Astrocyte (in vitro differentiated cells and primary cell): Measurements from ENCODE around the gene AFF3. TPM values are rescaled to one million over a fixed set of nuclear protein-coding genes. Genes with fewer than 3 reads are reported as not detected.
A peak's percentile ranks its signal among the peaks of the same experiment; 100 is the strongest.

Experiments used
- DNase-seq: peaks from one replicate; pipeline ENCODE4 v3.0.0-alpha.2; 2010; ENCODE audit warnings: low read depth
- FAIRE-seq: peaks from 2 replicates; lab custom pipeline; 2011; peaks lifted over from hg19 to GRCh38; lab: Jason Lieb, UNC
- H2AFZ ChIP-seq: 2 replicates; pipeline ENCODE4 v1.6.0; 2012; ENCODE audit warnings: low read depth, low read length, inconsistent platforms
- H3K27ac ChIP-seq: 2 replicates; pipeline ENCODE4 v1.5.1; 2011; ENCODE audit warnings: low read depth, low read length, inconsistent platforms
- H3K27me3 ChIP-seq: 2 replicates; pipeline ENCODE4 v1.6.0; 2011; ENCODE audit warnings: low read length, inconsistent platforms; ENCODE audit not compliant: insufficient read depth
- H3K36me3 ChIP-seq: 2 replicates; pipeline ENCODE4 v1.5.1; 2011; ENCODE audit warnings: low read length, inconsistent platforms; ENCODE audit not compliant: insufficient read depth
- H3K4me1 ChIP-seq: 2 replicates; pipeline ENCODE4 v1.5.1; 2011; ENCODE audit warnings: low read length, inconsistent platforms; ENCODE audit not compliant: insufficient read depth
- H3K4me2 ChIP-seq: 2 replicates; pipeline ENCODE4 v1.6.0; 2012; ENCODE audit warnings: low read length, inconsistent platforms
- H3K4me3 ChIP-seq: 2 replicates; pipeline ENCODE4 v1.5.1; 2011; ENCODE audit warnings: low read depth, mild to moderate bottlenecking, low read length, inconsistent platforms; ENCODE audit not compliant: insufficient read depth
- H3K79me2 ChIP-seq: 2 replicates; pipeline ENCODE4 v1.6.0; 2012; ENCODE audit warnings: mild to moderate bottlenecking, low read length, inconsistent platforms; ENCODE audit not compliant: insufficient read depth
- H3K9ac ChIP-seq: 2 replicates; pipeline ENCODE4 v1.6.0; 2012; ENCODE audit warnings: mild to moderate bottlenecking, low read length, inconsistent platforms
- H3K9me3 ChIP-seq: 2 replicates; pipeline ENCODE4 v1.5.1; 2012; ENCODE audit warnings: low read depth, mild to moderate bottlenecking, low read length, inconsistent platforms; ENCODE audit not compliant: insufficient read depth
- H4K20me1 ChIP-seq: 2 replicates; pipeline ENCODE4 v1.6.0; 2012; ENCODE audit warnings: low read length, inconsistent platforms; ENCODE audit not compliant: insufficient read depth
- H3K27ac Mint-ChIP-seq: one replicate; pipeline ENCODE4 v1.8.0; 2021; ENCODE audit warnings: mild to moderate bottlenecking, mixed read lengths; ENCODE audit not compliant: unreplicated experiment
- H3K27me3 Mint-ChIP-seq: one replicate; pipeline ENCODE4 v1.8.0; 2021; ENCODE audit warnings: low read depth, mixed read lengths; ENCODE audit not compliant: unreplicated experiment
- H3K36me3 Mint-ChIP-seq: one replicate; pipeline ENCODE4 v1.8.0; 2021; ENCODE audit warnings: low read depth, mixed read lengths; ENCODE audit not compliant: unreplicated experiment
- H3K4me1 Mint-ChIP-seq: one replicate; pipeline ENCODE4 v1.8.0; 2021; ENCODE audit warnings: low read depth, mixed read lengths; ENCODE audit not compliant: unreplicated experiment
- H3K4me3 Mint-ChIP-seq: one replicate; pipeline ENCODE4 v1.8.0; 2021; ENCODE audit warnings: mild to moderate bottlenecking, moderate library complexity, mixed read lengths; ENCODE audit not compliant: unreplicated experiment
- H3K9me3 Mint-ChIP-seq: one replicate; pipeline ENCODE4 v1.8.0; 2021; ENCODE audit warnings: mild to moderate bottlenecking, mixed read lengths; ENCODE audit not compliant: unreplicated experiment
- EZH2 ChIP-seq: IDR thresholded peaks from 2 replicates; pipeline ENCODE4 v1.6.1; 2012; ENCODE audit warnings: mild to moderate bottlenecking, low read length, inconsistent platforms; ENCODE audit not compliant: insufficient read depth
- total RNA-seq: library from RNA; stranded (reverse); gene quantifications from 2 replicates; pipeline ENCODE4 v1.2.1, GENCODE V29; 2021
- TF ChIP-seq, protein P1 (sequence below): IDR thresholded peaks from 2 replicates; pipeline ENCODE4 v1.5.1; 2011; ENCODE audit warnings: low read depth, mild to moderate bottlenecking, inconsistent platforms, low read length, moderate library complexity; ENCODE audit not compliant: insufficient read depth

AFF3 gene
- total RNA-seq, 1 donor from 2014 or later: 14.7 TPM

- Histone ChIP-seq H3K9me3 (no peaks in the 10 kb centered on the region), H3K4me1 (peaks cover 53% of the 10 kb centered on the region), H3K9ac (no peak overlapping the region), H3K4me2 (peak overlapping the region; percentile 51), H4K20me1 (no peaks in the 10 kb centered on the region), H3K36me3 (no peaks in the 10 kb centered on the region), H3K27ac (peak overlapping the region; percentile 10), H2AFZ (no peak overlapping the region), H3K27me3 (no peaks in the 10 kb centered on the region), H3K79me2 (no peaks in the 10 kb centered on the region), H3K4me3 (no peak overlapping the region)
- Mint-ChIP-seq H3K4me3 (no peak overlapping the region), H3K4me1 (peaks cover 34% of the 10 kb centered on the region), H3K27ac (no peak overlapping the region), H3K9me3 (no peaks in the 10 kb centered on the region), H3K27me3 (no peaks in the 10 kb centered on the region), H3K36me3 (peaks cover 4% of the 10 kb centered on the region)
- TF ChIP-seq, protein P1, sequence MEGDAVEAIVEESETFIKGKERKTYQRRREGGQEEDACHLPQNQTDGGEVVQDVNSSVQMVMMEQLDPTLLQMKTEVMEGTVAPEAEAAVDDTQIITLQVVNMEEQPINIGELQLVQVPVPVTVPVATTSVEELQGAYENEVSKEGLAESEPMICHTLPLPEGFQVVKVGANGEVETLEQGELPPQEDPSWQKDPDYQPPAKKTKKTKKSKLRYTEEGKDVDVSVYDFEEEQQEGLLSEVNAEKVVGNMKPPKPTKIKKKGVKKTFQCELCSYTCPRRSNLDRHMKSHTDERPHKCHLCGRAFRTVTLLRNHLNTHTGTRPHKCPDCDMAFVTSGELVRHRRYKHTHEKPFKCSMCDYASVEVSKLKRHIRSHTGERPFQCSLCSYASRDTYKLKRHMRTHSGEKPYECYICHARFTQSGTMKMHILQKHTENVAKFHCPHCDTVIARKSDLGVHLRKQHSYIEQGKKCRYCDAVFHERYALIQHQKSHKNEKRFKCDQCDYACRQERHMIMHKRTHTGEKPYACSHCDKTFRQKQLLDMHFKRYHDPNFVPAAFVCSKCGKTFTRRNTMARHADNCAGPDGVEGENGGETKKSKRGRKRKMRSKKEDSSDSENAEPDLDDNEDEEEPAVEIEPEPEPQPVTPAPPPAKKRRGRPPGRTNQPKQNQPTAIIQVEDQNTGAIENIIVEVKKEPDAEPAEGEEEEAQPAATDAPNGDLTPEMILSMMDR: no peak
- TF ChIP-seq EZH2: no peak
- peak; percentile 57 for DNase-seq
- peak; percentile 60 for FAIRE-seq
Measured at GRCh38 chr2:99860720-99861375, 281.5 kb downstream of the AFF3 start.

DNA sequence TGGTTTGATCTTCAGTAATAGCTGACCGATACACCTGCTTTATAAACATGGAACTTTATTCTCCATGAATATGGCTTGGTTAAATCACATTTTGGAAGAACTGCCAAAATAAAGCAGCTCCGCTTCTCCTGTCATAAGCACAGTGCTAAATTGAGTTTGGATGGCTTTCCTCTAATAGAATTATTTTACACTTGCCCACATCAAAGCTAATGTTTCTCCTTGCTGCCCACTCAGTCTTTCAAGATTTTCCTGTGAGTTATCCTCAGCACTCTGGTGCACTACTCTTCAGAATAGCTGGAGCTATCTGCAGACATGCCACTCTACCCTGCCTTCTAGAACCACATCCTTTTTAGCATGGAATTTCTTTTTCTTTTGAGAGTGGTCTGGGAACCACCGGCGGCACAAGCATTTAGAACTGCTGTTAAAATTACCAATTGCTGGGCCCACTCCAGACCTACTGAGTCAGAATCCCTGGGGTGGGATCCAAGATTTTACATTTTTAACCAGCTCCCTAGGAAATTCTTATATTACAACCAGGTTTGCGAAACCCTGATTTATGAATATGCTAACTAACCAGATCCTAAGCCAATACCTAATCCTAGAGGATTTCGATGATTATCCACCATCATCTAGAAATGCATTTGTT, 283.3 kb downstream of the AFF3 start:
- FAIRE-seq (no peak), DNase-seq (peak; percentile 93)
- Histone ChIP-seq H4K20me1 (no peaks in the 10 kb centered on the region), H3K4me2 (peak overlapping the region; percentile 39), H3K4me3 (no peak overlapping the region), H2AFZ (no peak overlapping the region), H3K27me3 (no peaks in the 10 kb centered on the region), H3K36me3 (no peaks in the 10 kb centered on the region), H3K27ac (no peak overlapping the region), H3K9me3 (no peaks in the 10 kb centered on the region), H3K79me2 (no peaks in the 10 kb centered on the region), H3K4me1 (peaks cover 40% of the 10 kb centered on the region), H3K9ac (no peak overlapping the region)
- H3K27ac Mint-ChIP-seq: no peak overlapping the region
- no peak for TF ChIP-seq EZH2
- TF ChIP-seq, protein P1: no peak
- H3K4me3 Mint-ChIP-seq: no peak overlapping the region
- no peaks in the 10 kb centered on the region for H3K9me3 Mint-ChIP-seq
- H3K4me1 Mint-ChIP-seq: peaks cover 28% of the 10 kb centered on the region
- H3K36me3 Mint-ChIP-seq: peaks cover 5% of the 10 kb centered on the region
- H3K27me3 Mint-ChIP-seq: no peaks in the 10 kb centered on the region
